ENCODE measurements around the gene CPEB4.
A peak's percentile ranks its signal among the peaks of the same experiment; 100 is the strongest.

CPEB4 gene

GRCh38 chr5:173917788-173918786 lies 29.9 kb downstream of the CPEB4 start:
- DNase-seq (ENCODE audit: low read depth, low spot score), result peak; percentile 94
- H3K9ac ChIP-seq (ENCODE audit: insufficient read length), result peak overlapping the region; percentile 83
- TF ChIP-seq POLR2AphosphoS5 (IDR thresholded peaks at IDR 0.05; ENCODE audit: borderline replicate concordance, low read depth, low read length) (peak; percentile 94), EZH2 (IDR thresholded peaks at IDR 0.05) (no peak), FOXP2 (optimal IDR thresholded peaks at IDR 0.05; ENCODE audit: control extremely low read depth, extremely low read length, insufficient read depth) (no peak)

DNA sequence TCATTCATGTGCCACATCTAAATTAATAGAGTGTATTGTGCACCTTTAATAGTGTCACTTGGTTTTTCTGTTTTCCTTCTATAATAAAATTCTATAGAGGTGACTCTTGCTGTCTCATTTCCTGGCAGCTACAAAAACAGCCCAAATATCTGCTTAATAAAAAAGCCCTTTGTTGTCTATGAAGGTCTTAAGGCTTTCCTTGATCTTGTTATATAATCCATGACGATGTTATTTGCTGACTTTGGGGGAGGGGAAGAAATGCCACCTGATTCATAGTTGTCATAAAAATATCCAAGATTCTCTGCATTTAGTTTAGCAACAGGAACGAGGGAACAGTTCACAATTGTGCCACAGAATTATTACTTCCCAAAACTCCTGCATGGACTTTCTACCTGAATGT lies 31.3 kb downstream of the CPEB4 start:
- Histone ChIP-seq H3K9ac (ENCODE audit: insufficient read length) (peak overlapping the region; percentile 83), H3K4me3 (peak overlapping the region; percentile 84), H3K9me3 (ENCODE audit: low read depth, low read length) (no peaks in the 10 kb centered on the region), H3K36me3 (ENCODE audit: insufficient read depth, low read length) (no peaks in the 10 kb centered on the region), H3K27ac (peak overlapping the region; percentile 98)
- no peak for TF ChIP-seq EZH2 (IDR thresholded peaks at IDR 0.05)
- TF ChIP-seq FOXP2 (optimal IDR thresholded peaks at IDR 0.05; ENCODE audit: control extremely low read depth, extremely low read length, insufficient read depth), result no peak
- TF ChIP-seq POLR2AphosphoS5 (IDR thresholded peaks at IDR 0.05; ENCODE audit: borderline replicate concordance, low read depth, low read length), result no peak
- no peak for DNase-seq (ENCODE audit: low read depth, low spot score)

More at GRCh38 chr5:173917788-173918786, 29.9 kb downstream of the CPEB4 start:
- Histone ChIP-seq H3K27ac (peak overlapping the region; percentile 98), H3K36me3 (ENCODE audit: insufficient read depth, low read length) (no peaks in the 10 kb centered on the region), H3K9me3 (ENCODE audit: low read depth, low read length) (no peaks in the 10 kb centered on the region), H3K4me3 (peak overlapping the region; percentile 84)

DNA sequence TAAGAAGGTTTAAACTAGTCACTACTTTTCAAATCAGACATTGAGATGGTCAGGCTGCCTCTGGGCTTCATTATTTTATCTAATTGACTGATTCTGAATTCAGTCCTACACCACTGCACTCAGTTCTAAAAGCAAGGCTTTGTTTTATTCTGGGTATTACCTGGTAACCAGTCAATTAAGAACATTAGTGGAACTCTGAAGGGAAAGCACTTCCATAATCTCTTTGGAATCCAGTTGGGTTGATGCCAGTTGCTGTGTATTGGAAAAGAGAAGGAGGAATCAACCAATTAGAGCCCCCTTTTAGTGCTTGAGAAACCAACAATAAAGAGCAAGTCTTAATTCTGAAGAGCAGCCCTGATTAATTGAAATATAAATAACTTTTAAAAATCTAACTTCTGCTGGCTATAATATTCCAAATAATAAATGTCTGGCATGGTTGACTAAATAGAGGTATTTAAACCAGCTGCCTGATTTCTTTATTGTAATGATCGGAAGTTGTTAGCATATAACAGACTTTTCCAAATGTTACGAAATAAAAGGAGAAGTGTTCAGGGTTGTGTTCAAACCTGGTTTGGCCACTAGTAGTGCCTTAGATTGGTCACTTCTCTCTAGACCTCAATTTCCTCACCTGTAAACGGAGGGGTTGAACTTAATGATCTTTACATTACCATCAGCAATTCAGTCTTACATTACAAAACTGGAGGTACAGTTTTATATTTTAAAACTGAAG lies 32.0 kb downstream of the CPEB4 start:
- Histone ChIP-seq H3K9ac (ENCODE audit: insufficient read length) (peak overlapping the region; percentile 83), H3K27ac (peak overlapping the region; percentile 98), H3K9me3 (ENCODE audit: low read depth, low read length) (no peaks in the 10 kb centered on the region), H3K36me3 (ENCODE audit: insufficient read depth, low read length) (no peaks in the 10 kb centered on the region), H3K4me3 (peak overlapping the region; percentile 84)
- TF ChIP-seq FOXP2 (optimal IDR thresholded peaks at IDR 0.05; ENCODE audit: control extremely low read depth, extremely low read length, insufficient read depth), result no peak
- no peak for TF ChIP-seq POLR2AphosphoS5 (IDR thresholded peaks at IDR 0.05; ENCODE audit: borderline replicate concordance, low read depth, low read length)
- DNase-seq (ENCODE audit: low read depth, low spot score), result no peak

GRCh38 chr5:173920866-173921555 lies 32.9 kb downstream of the CPEB4 start:
- Histone ChIP-seq H3K36me3 (ENCODE audit: insufficient read depth, low read length) (no peaks in the 10 kb centered on the region), H3K9me3 (ENCODE audit: low read depth, low read length) (no peaks in the 10 kb centered on the region), H3K27ac (peak overlapping the region; percentile 98), H3K9ac (ENCODE audit: insufficient read length) (no peak overlapping the region), H3K4me3 (no peak overlapping the region)
- TF ChIP-seq EZH2 (IDR thresholded peaks at IDR 0.05), result no peak
- TF ChIP-seq POLR2AphosphoS5 (IDR thresholded peaks at IDR 0.05; ENCODE audit: borderline replicate concordance, low read depth, low read length), result no peak
- no peak for TF ChIP-seq FOXP2 (optimal IDR thresholded peaks at IDR 0.05; ENCODE audit: control extremely low read depth, extremely low read length, insufficient read depth)
- no peak for DNase-seq (ENCODE audit: low read depth, low spot score)

DNA sequence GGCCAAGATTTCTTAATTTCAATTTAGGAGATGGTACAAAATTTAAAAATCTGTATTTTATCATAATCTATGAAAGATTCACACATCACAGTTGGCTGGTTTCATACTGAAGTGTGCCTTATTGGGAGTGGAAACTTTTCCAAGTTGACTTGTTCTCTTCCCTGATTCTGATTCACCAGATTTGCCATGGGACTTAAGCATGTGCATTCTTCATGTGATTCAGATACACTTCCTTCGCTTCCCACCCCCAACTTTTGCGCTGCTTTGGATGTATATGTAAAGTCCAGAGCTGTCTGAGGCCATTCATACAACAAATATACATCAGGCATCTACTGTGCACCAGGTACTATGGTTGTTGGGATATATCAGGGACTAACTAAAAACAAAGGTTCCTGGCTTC lies 34.4 kb downstream of the CPEB4 start:
- peak overlapping the region; percentile 83; the same call in 1 of the 2 replicates for H3K27ac ChIP-seq
- H3K36me3 ChIP-seq (ENCODE audit: insufficient read depth, low read length), result no peaks in the 10 kb centered on the region
- no peak for DNase-seq (ENCODE audit: low read depth, low spot score)
- no peak overlapping the region for H3K4me3 ChIP-seq
- H3K9ac ChIP-seq (ENCODE audit: insufficient read length), result no peak overlapping the region
- TF ChIP-seq FOXP2 (optimal IDR thresholded peaks at IDR 0.05; ENCODE audit: control extremely low read depth, extremely low read length, insufficient read depth), result no peak
- TF ChIP-seq POLR2AphosphoS5 (IDR thresholded peaks at IDR 0.05; ENCODE audit: borderline replicate concordance, low read depth, low read length), result no peak
- TF ChIP-seq EZH2 (IDR thresholded peaks at IDR 0.05), result no peak
- H3K9me3 ChIP-seq (ENCODE audit: low read depth, low read length), result no peaks in the 10 kb centered on the region

DNA sequence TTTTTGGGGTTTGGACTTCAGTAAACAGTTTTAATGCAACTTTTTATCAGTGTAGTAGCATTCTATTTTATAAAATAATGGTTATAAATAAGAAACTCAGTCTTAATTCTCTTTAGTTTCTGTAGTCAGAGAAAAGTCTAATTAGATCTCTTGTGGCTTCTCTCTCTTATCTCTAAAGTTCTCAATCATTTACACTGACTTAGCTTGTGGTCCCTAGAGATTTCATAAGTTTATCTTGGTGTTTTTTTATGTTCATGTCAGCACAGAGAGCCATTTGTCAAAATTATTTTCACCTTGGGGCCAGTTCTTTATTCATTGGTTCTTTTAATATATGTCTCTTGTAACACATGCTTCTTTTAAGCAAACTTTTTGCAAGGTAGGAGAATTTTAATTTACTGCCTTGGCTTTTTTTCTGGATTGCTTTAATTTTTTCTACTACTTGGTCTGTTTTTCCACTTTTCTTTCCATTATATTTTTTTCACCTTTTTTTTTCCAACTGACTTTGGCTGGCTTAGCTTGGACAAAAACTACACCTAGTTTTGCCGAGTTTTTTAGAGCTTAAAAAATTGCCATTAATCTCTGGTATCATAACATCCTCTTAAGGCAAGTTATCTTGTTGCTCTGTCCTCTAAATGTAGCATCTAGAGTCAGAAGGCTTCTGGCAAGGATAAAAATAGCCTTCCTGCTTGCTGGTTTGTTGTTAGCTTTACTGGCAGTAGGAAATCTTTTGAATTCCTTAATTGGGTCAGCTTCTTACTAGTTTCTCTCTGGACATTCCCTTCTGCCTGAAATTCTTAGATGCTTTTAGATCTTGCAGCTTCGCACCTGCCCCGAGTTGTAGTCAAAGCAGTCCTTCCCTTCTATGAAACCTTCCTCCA lies 35.3 kb downstream of the CPEB4 start:
- peak overlapping the region; percentile 21 for H3K9ac ChIP-seq (ENCODE audit: insufficient read length)
- no peak for DNase-seq (ENCODE audit: low read depth, low spot score)
- peak overlapping the region; percentile 25 for H3K4me3 ChIP-seq
- H3K27ac ChIP-seq, result peak overlapping the region; percentile 83
- no peaks in the 10 kb centered on the region for H3K9me3 ChIP-seq (ENCODE audit: low read depth, low read length)
- TF ChIP-seq FOXP2 (optimal IDR thresholded peaks at IDR 0.05; ENCODE audit: control extremely low read depth, extremely low read length, insufficient read depth) (no peak), POLR2AphosphoS5 (IDR thresholded peaks at IDR 0.05; ENCODE audit: borderline replicate concordance, low read depth, low read length) (peak; percentile 46; the same call in 1 of the 2 replicates), EZH2 (IDR thresholded peaks at IDR 0.05) (no peak)
- no peaks in the 10 kb centered on the region for H3K36me3 ChIP-seq (ENCODE audit: insufficient read depth, low read length)

GRCh38 chr5:173924899-173925298 lies 36.8 kb downstream of the CPEB4 start:
- Histone ChIP-seq H3K27ac (peak overlapping the region; percentile 43; the same call in 1 of the 2 replicates), H3K9ac (ENCODE audit: insufficient read length) (no peak overlapping the region), H3K4me3 (no peak overlapping the region), H3K9me3 (ENCODE audit: low read depth, low read length) (no peaks in the 10 kb centered on the region), H3K36me3 (ENCODE audit: insufficient read depth, low read length) (0 out of 2 replicates have a peak, but pooled peaks cover 4% of the 10 kb centered on the region)
- no peak for DNase-seq (ENCODE audit: low read depth, low spot score)
- TF ChIP-seq POLR2AphosphoS5 (IDR thresholded peaks at IDR 0.05; ENCODE audit: borderline replicate concordance, low read depth, low read length) (no peak), FOXP2 (optimal IDR thresholded peaks at IDR 0.05; ENCODE audit: control extremely low read depth, extremely low read length, insufficient read depth) (no peak), EZH2 (IDR thresholded peaks at IDR 0.05) (no peak)
